GM21367 (cell line): ENCODE measurements around the gene ZNF195.
"Not testable (repeated sequence)": the region's sequence is repeated elsewhere in the genome, so short reads cannot be mapped to it uniquely, and the experiment has no call there.

Experiments used
- ATAC-seq: cut with Tn5 transposase; IDR thresholded peaks from one replicate; pipeline ENCODE4 v1.9.1; 2021; ENCODE audit not compliant: unreplicated experiment

ZNF195 gene

GRCh38 chr11:3378426-3379423 lies at the start of gene ZNF195:
TSS of gene ZNF195 (minus strand) at chr11:3379146. CDS start at chr11:3379040, 106 bp downstream.
- peak; percentile 98 for ATAC-seq

- ATAC-seq: not testable (repeated sequence)
Observed at GRCh38 chr11:3428076-3428475, 49.1 kb upstream of the ZNF195 start.

- not testable (repeated sequence) for ATAC-seq
Observed at GRCh38 chr11:3426541-3426940, 47.6 kb upstream of the ZNF195 start.

- ATAC-seq: not testable (repeated sequence)
Observed at GRCh38 chr11:3423928-3424327, 45.0 kb upstream of the ZNF195 start.

GRCh38 chr11:3423138-3423731 lies 44.3 kb upstream of the ZNF195 start:
- not testable (repeated sequence) for ATAC-seq

- peak; percentile 93 for ATAC-seq
Observed at GRCh38 chr11:3422380-3423137, 43.6 kb upstream of the ZNF195 start.

GRCh38 chr11:3421608-3422379 lies 42.8 kb upstream of the ZNF195 start:
- not testable (repeated sequence) for ATAC-seq

GRCh38 chr11:3420281-3421042 lies 41.5 kb upstream of the ZNF195 start:
- ATAC-seq: not testable (repeated sequence)

GRCh38 chr11:3419496-3419895 lies 40.5 kb upstream of the ZNF195 start:
- ATAC-seq: not testable (repeated sequence)

GRCh38 chr11:3417047-3417446 lies 38.1 kb upstream of the ZNF195 start:
- not testable (repeated sequence) for ATAC-seq

GRCh38 chr11:3415301-3415700 lies 36.4 kb upstream of the ZNF195 start:
- ATAC-seq: not testable (repeated sequence)

- not testable (repeated sequence) for ATAC-seq
Observed at GRCh38 chr11:3413666-3414065, 34.7 kb upstream of the ZNF195 start.

- ATAC-seq: no peak
Observed at GRCh38 chr11:3412837-3413236, 33.9 kb upstream of the ZNF195 start.

GRCh38 chr11:3408722-3409121 lies 29.8 kb upstream of the ZNF195 start:
- not testable (repeated sequence) for ATAC-seq

GRCh38 chr11:3408058-3408605 lies 29.2 kb upstream of the ZNF195 start:
- ATAC-seq: not testable (repeated sequence)

GRCh38 chr11:3406937-3407336 lies 28.0 kb upstream of the ZNF195 start:
- ATAC-seq: not testable (repeated sequence)

GRCh38 chr11:3406223-3406875 lies 27.4 kb upstream of the ZNF195 start:
- not testable (repeated sequence) for ATAC-seq

GRCh38 chr11:3404076-3404925 lies 25.4 kb upstream of the ZNF195 start:
- not testable (repeated sequence) for ATAC-seq
